HEK293T (cell line): ENCODE measurements around the gene ZNF277.

Source experiments
- BHLHE40 ChIP-seq: fragments of 450-650 bp; IDR thresholded peaks from 2 replicates; pipeline ENCODE4 v1.6.1; 2016; ENCODE audit warnings: mild to moderate bottlenecking, moderate library complexity, borderline replicate concordance
- CTBP1 ChIP-seq: fragments of 450-650 bp; IDR thresholded peaks from 2 replicates; pipeline ENCODE4 v1.6.1; 2016; ENCODE audit warnings: borderline replicate concordance
- ELF4 ChIP-seq: fragments of 450-650 bp; IDR thresholded peaks from 2 replicates; pipeline ENCODE4 v1.6.1; 2017; ENCODE audit warnings: antibody characterized with exemption
- FOXA1 ChIP-seq: fragments of 450-650 bp; IDR thresholded peaks from 2 replicates; pipeline ENCODE4 v1.6.1; 2016; ENCODE audit warnings: mild to moderate bottlenecking
- FOXK2 ChIP-seq: fragments of 450-650 bp; IDR thresholded peaks from 2 replicates; pipeline ENCODE4 v1.6.1; 2016; ENCODE audit warnings: mild to moderate bottlenecking
- FOXM1 ChIP-seq: fragments of 450-650 bp; IDR thresholded peaks from 2 replicates; pipeline ENCODE4 v1.6.1; 2017; ENCODE audit warnings: mild to moderate bottlenecking, borderline replicate concordance
- HDGF ChIP-seq: fragments of 450-650 bp; IDR thresholded peaks from 2 replicates; pipeline ENCODE4 v1.6.1; 2017; ENCODE audit warnings: antibody characterized with exemption, borderline replicate concordance
- LEF1 ChIP-seq: fragments of 450-650 bp; IDR thresholded peaks from 2 replicates; pipeline ENCODE4 v1.6.1; 2017; ENCODE audit warnings: mild to moderate bottlenecking, borderline replicate concordance
- NFRKB ChIP-seq: fragments of 450-650 bp; IDR thresholded peaks from 2 replicates; pipeline ENCODE4 v1.6.1; 2016; ENCODE audit warnings: mild to moderate bottlenecking, moderate library complexity
- PKNOX1 ChIP-seq: fragments of 450-650 bp; IDR thresholded peaks from 2 replicates; pipeline ENCODE4 v1.6.1; 2016
- SP1 ChIP-seq: fragments of 450-650 bp; IDR thresholded peaks from 2 replicates; pipeline ENCODE4 v1.6.1; 2017
- SUZ12 ChIP-seq: fragments of 450-650 bp; IDR thresholded peaks from 2 replicates; pipeline ENCODE4 v1.6.1; 2016; ENCODE audit warnings: mild to moderate bottlenecking
- TARDBP ChIP-seq: fragments of 450-650 bp; IDR thresholded peaks from 2 replicates; pipeline ENCODE4 v1.6.1; 2016
- ZNF384 ChIP-seq: fragments of 450-650 bp; IDR thresholded peaks from 2 replicates; pipeline ENCODE4 v1.6.1; 2016

DNA sequence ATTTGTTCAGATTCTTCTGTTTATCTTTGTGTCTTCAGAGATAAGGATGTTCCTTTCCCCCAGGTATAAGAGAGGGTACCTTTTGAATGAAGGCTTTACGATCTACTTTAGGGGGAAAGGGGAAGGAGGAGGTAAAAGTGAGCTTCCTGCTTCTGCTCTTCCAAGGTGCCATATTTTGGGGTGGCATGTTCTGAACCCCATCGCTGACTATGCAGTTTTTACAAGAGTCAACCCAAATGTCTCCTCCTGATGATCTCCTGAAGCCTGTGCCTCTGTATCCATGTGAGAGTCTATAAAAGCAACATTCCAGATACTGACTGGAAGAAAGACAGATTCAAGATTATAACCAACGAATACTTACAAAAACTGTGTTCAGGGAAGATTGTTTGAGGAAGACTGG, 102.5 kb downstream of the ZNF277 start:
- TF ChIP-seq CTBP1 (no peak), NFRKB (no peak), SUZ12 (no peak), FOXA1 (no peak), SP1 (no peak), TARDBP (no peak), FOXK2 (no peak), PKNOX1 (no peak), ZNF384 (no peak), LEF1 (no peak), ELF4 (no peak), HDGF (no peak), BHLHE40 (no peak), FOXM1 (no peak)
